ENCODE results near the gene DNAI7.

DNAI7 gene

GRCh38 chr12:25074113-25074512, 120.8 kb downstream of the DNAI7 start:
- no peak for TF ChIP-seq CTCF (IDR thresholded peaks at IDR 0.05; ENCODE audit: borderline replicate concordance, insufficient read depth, low read depth, low read length)
- H3K4me3 ChIP-seq (ENCODE audit: low read depth, low read length) = no peak overlapping the region

GRCh38 chr12:25072906-25073650, 121.9 kb downstream of the DNAI7 start:
- no peak for TF ChIP-seq CTCF (IDR thresholded peaks at IDR 0.05; ENCODE audit: borderline replicate concordance, insufficient read depth, low read depth, low read length)
- H3K4me3 ChIP-seq (ENCODE audit: low read depth, low read length) = no peak overlapping the region

- H3K4me3 ChIP-seq (ENCODE audit: low read depth, low read length) = no peak overlapping the region
- no peak for TF ChIP-seq CTCF (IDR thresholded peaks at IDR 0.05; ENCODE audit: borderline replicate concordance, insufficient read depth, low read depth, low read length)
Observed at GRCh38 chr12:25071366-25071765, 123.6 kb downstream of the DNAI7 start.

- H3K4me3 ChIP-seq (ENCODE audit: low read depth, low read length) = no peak overlapping the region
- no peak for TF ChIP-seq CTCF (IDR thresholded peaks at IDR 0.05; ENCODE audit: borderline replicate concordance, insufficient read depth, low read depth, low read length)
Observed at GRCh38 chr12:25069224-25069623, 125.7 kb downstream of the DNAI7 start.

GRCh38 chr12:25065035-25065434, 129.9 kb downstream of the DNAI7 start:
- no peak for TF ChIP-seq CTCF (IDR thresholded peaks at IDR 0.05; ENCODE audit: borderline replicate concordance, insufficient read depth, low read depth, low read length)
- no peak overlapping the region for H3K4me3 ChIP-seq (ENCODE audit: low read depth, low read length)

- H3K4me3 ChIP-seq (ENCODE audit: low read depth, low read length) = no peak overlapping the region
- no peak for TF ChIP-seq CTCF (IDR thresholded peaks at IDR 0.05; ENCODE audit: borderline replicate concordance, insufficient read depth, low read depth, low read length)
Observed at GRCh38 chr12:25063873-25064628, 130.9 kb downstream of the DNAI7 start.

- H3K4me3 ChIP-seq (ENCODE audit: low read depth, low read length) = no peak overlapping the region
- TF ChIP-seq CTCF (IDR thresholded peaks at IDR 0.05; ENCODE audit: borderline replicate concordance, insufficient read depth, low read depth, low read length) = no peak
Observed at GRCh38 chr12:25058658-25059058, 136.3 kb downstream of the DNAI7 start.
